GM23248 (cell line): ENCODE data around the gene DNAH9. TPM values are rescaled to one million over a fixed set of nuclear protein-coding genes. Genes with fewer than 3 reads are reported as not detected.

Experiments
- DNase-seq: peaks from one replicate; pipeline ENCODE4 v3.0.0-alpha.2; 2015
- H2AFZ ChIP-seq: fragments of 200-600 bp; sonication (generic); 2 replicates; pipeline ENCODE4 v1.6.1; 2016; ENCODE audit warnings: antibody characterized with exemption
- H3F3A ChIP-seq: fragments of 200-600 bp; sonication (generic); 2 replicates; pipeline ENCODE4 v1.6.1; 2016; ENCODE audit warnings: mild to moderate bottlenecking, antibody characterized with exemption, mixed run types; ENCODE audit not compliant: insufficient read depth
- H3K27ac ChIP-seq: fragments of 200-600 bp; sonication (generic); 2 replicates; pipeline ENCODE4 v1.5.1; 2016; ENCODE audit warnings: mild to moderate bottlenecking
- H3K27me3 ChIP-seq: fragments of 200-600 bp; sonication (generic); replicated peaks from 2 replicates; pipeline ENCODE4 v1.6.1; 2016; ENCODE audit warnings: mild to moderate bottlenecking; ENCODE audit not compliant: insufficient read depth
- H3K36me3 ChIP-seq: fragments of 200-600 bp; sonication (generic); 2 replicates; pipeline ENCODE4 v1.6.1; 2016; ENCODE audit warnings: low read depth, mild to moderate bottlenecking
- H3K4me1 ChIP-seq: fragments of 200-600 bp; sonication (generic); 2 replicates; pipeline ENCODE4 v1.6.1; 2016; ENCODE audit warnings: mild to moderate bottlenecking; ENCODE audit not compliant: insufficient read depth
- H3K4me2 ChIP-seq: fragments of 200-600 bp; sonication (generic); one replicate; pipeline ENCODE4 v1.6.1; 2016; ENCODE audit warnings: mild to moderate bottlenecking; ENCODE audit not compliant: unreplicated experiment
- H3K4me3 ChIP-seq: fragments of 200-600 bp; sonication (generic); 2 replicates; pipeline ENCODE4 v1.5.1; 2016; ENCODE audit warnings: mild to moderate bottlenecking
- H3K79me2 ChIP-seq: fragments of 200-600 bp; sonication (generic); 2 replicates; pipeline ENCODE4 v1.6.1; 2016; ENCODE audit warnings: mild to moderate bottlenecking; ENCODE audit not compliant: insufficient read depth
- H3K9ac ChIP-seq: fragments of 200-600 bp; sonication (generic); 2 replicates; pipeline ENCODE4 v1.6.1; 2016; ENCODE audit warnings: mild to moderate bottlenecking
- H3K9me2 ChIP-seq: fragments of 200-600 bp; sonication (generic); 2 replicates; pipeline ENCODE4 v1.6.1; 2016; ENCODE audit warnings: mixed run types, mild to moderate bottlenecking, moderate library complexity; ENCODE audit not compliant: insufficient read depth
- H3K9me3 ChIP-seq: fragments of 200-600 bp; sonication (generic); one replicate; pipeline ENCODE4 v1.6.1; 2017; ENCODE audit warnings: low read depth
- H4K20me1 ChIP-seq: fragments of 200-600 bp; sonication (generic); 2 replicates; pipeline ENCODE4 v1.6.0; 2016; ENCODE audit not compliant: insufficient read depth
- EZH2 ChIP-seq: fragments of 200-600 bp; sonication (generic); IDR thresholded peaks from 2 replicates; pipeline ENCODE4 v1.6.1; 2018; ENCODE audit warnings: antibody characterized with exemption, mild to moderate bottlenecking; ENCODE audit not compliant: insufficient read depth, poor library complexity, severe bottlenecking
- EZH2phosphoT487 ChIP-seq: fragments of 200-600 bp; sonication (generic); IDR thresholded peaks from 2 replicates; pipeline ENCODE4 v1.6.1; 2018; ENCODE audit warnings: antibody characterized with exemption, moderate library complexity, mild to moderate bottlenecking, low read depth; ENCODE audit not compliant: insufficient read depth
- whole genome bisulfite sequencing, 2 experiments: methylation state at CpG; one replicate each; pipeline ENCODE4 v1.1.6; 2015 to 2017; ENCODE audit warnings: low lambda C conversion rate in 2 of 2, low coverage in 1 of 2; ENCODE audit errors: missing lambda C conversion rate in 2 of 2; 5-methylcytosine and 5-hydroxymethylcytosine counted together
- in situ Hi-C: fragments of 300-500 bp; cut with MboI; formaldehyde crosslinking; loops from 2 replicates; pipeline ENCODE4 v1.15.0; 2020
- polyA plus RNA-seq: library from polyadenylated mRNA; unstranded; fragments of >200 nt; fragmentation: Nextera tagmentation; extraction: Ambion mirVana; gene quantifications from 2 replicates; pipeline ENCODE4 v1.2.1, GENCODE V29; 2016
- total RNA-seq: library from RNA; depleted of rRNA; stranded (reverse); fragments of >200 nt; shearing (Covaris generic); gene quantifications from 2 replicates; pipeline ENCODE4 v1.2.3, GENCODE V29; 2014

Gene DNAH9
- total and polyA plus RNA-seq, 2 experiments from 2014 or later: not detected

DNA sequence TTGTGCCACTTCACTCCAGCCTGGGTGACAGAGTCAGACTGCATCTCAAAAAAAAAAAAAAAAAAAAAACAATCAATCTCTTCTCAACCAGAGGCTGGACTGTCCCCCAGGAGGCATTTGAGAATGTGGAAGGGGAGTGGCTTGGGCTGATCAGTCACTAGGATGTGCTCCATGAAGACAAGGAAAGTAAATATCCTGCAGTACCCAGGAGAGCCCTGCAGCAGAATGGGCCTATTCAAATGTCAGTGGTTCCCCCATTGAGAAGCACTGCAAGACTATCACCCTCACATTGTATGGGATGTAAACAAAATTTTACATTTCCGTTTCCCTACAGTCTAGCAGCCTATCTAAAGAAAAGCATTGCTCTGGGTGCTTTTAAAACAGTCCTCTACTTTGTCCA is 70.3 kb downstream of the DNAH9 start:
- Histone ChIP-seq H3K27ac (no peak overlapping the region), H4K20me1 (no peaks in the 10 kb centered on the region), H3F3A (no peaks in the 10 kb centered on the region), H3K4me2 (no peak overlapping the region), H3K36me3 (no peaks in the 10 kb centered on the region), H3K4me1 (no peaks in the 10 kb centered on the region), H3K9me3 (no peaks in the 10 kb centered on the region), H2AFZ (no peak overlapping the region), H3K9me2 (no peaks in the 10 kb centered on the region), H3K79me2 (no peaks in the 10 kb centered on the region), H3K27me3 (no peaks in the 10 kb centered on the region), H3K9ac (no peak overlapping the region), H3K4me3 (no peak overlapping the region)
- DNase-seq: no peak
- WGBS, 2 experiments: 4 to 5% methylated on average over 1 of the region's 1 CpG
- in situ Hi-C loops: no loop called here
- TF ChIP-seq EZH2: no peak
- TF ChIP-seq EZH2phosphoT487: no peak

DNA sequence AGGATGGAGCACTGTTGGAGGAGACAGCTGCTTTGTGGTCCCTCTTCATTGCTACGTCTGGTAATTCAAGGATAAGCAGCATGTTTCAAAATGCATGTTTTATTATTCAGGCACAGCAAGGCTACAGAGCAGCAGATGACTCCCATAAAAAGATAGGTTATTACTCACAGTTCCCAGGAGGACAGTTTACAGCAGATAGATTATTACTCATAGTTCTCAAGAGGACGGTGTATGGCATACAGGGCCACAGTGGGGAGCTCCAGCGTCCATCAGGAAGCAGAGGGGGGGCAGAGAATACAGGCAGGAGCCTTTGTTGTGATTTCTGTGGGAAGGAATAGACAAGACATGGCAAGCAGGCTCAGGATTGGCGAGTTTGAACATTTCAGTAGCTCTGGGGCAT is 72.9 kb downstream of the DNAH9 start:
- H3K9ac ChIP-seq: no peak overlapping the region

DNA sequence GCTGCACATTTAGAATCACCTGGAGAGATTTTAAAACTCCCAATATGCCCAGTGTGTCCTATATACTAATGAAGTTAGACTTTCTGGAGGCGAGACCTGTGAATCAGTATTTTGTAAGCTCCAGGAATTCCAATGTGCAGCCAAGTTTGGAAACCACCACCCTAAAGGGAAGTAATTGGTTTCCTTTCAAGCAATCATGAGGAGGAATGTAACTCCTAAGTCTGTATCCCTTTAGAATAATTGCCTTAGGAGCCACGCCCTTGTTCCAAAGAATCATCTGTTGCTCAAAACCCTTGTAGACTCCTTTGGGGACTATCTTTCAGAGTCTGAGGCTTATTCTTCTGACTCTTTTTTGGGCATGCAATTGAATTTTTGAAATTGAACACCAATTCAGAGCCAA is 84.4 kb downstream of the DNAH9 start:
- Histone ChIP-seq H2AFZ (no peak overlapping the region), H4K20me1 (no peaks in the 10 kb centered on the region), H3K4me1 (no peaks in the 10 kb centered on the region), H3K27me3 (no peaks in the 10 kb centered on the region), H3K79me2 (no peaks in the 10 kb centered on the region), H3F3A (no peaks in the 10 kb centered on the region), H3K4me2 (no peak overlapping the region), H3K9ac (no peak overlapping the region), H3K27ac (no peak overlapping the region), H3K4me3 (no peak overlapping the region), H3K9me2 (no peaks in the 10 kb centered on the region), H3K9me3 (no peaks in the 10 kb centered on the region), H3K36me3 (no peaks in the 10 kb centered on the region)
- no peak for DNase-seq
- TF ChIP-seq EZH2phosphoT487: no peak
- TF ChIP-seq EZH2: no peak
- WGBS, 2 experiments: 10 to 18% methylated on average over 2 of the region's 2 CpGs
- in situ Hi-C loops: no loop called here

More for the DNA sequence above, 72.9 kb downstream of the DNAH9 start:
- Histone ChIP-seq H3K79me2 (no peaks in the 10 kb centered on the region), H3K36me3 (no peaks in the 10 kb centered on the region), H3K9me3 (no peaks in the 10 kb centered on the region), H3K27me3 (no peaks in the 10 kb centered on the region), H3K4me2 (no peak overlapping the region), H4K20me1 (no peaks in the 10 kb centered on the region), H3K4me3 (no peak overlapping the region), H3K27ac (no peak overlapping the region), H3F3A (no peaks in the 10 kb centered on the region), H3K9me2 (no peaks in the 10 kb centered on the region), H2AFZ (no peak overlapping the region), H3K4me1 (no peaks in the 10 kb centered on the region)
- 3% methylated on average over 4 of the region's 4 CpGs for WGBS, 2 experiments
- TF ChIP-seq EZH2 (no peak), EZH2phosphoT487 (no peak)
- in situ Hi-C loops: no loop called here
- DNase-seq: no peak

DNA sequence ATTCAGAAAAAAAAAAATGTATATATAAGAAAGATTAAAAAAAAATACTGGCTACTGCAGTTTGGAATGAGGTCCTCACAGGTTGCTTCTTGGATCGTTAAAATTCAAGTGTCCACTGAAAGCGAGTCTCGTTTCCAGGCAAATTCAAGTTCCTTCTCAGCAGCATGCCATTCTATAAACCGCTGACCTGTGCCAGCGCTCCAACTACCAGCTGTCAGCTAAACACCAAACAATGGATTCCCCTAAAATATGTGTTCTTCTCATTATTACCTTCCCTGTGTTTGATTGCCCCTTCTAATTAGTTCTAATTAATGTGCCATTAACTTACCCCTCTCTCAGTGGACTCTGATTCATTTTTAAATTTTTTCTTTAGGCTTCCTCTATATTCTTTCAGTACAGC is 92.4 kb downstream of the DNAH9 start:
- H3K4me1 ChIP-seq: no peaks in the 10 kb centered on the region

DNA sequence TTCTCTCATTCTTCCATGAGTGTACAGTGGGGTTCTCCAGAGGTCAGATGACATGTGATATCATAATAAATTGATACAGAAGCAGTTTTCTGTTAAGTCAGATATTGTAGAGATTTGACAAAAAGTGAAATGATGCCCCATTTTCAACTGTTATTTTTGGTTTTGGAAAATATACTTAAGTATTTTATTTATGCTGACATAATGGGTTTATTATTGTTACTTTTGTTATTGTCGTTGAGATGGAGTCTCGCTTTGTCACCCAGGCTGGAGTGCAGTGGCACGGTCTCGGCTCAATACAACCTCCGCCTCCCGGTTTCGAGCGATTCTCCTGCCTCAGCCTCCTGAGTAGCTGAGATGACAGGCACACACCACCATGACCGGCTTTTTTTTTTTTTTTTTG is 94.4 kb downstream of the DNAH9 start:
- no peaks in the 10 kb centered on the region for H3K9me3 ChIP-seq
- no peaks in the 10 kb centered on the region for H3K36me3 ChIP-seq
- H3K27me3 ChIP-seq: no peaks in the 10 kb centered on the region
- no peak overlapping the region for H3K4me3 ChIP-seq
- no peak overlapping the region for H2AFZ ChIP-seq
- 68 to 79% methylated on average over 9 of the region's 9 CpGs for WGBS, 2 experiments
- H3K9ac ChIP-seq: no peak overlapping the region
- H3K27ac ChIP-seq: no peak overlapping the region
- DNase-seq: no peak
- no peaks in the 10 kb centered on the region for H3K79me2 ChIP-seq
- TF ChIP-seq EZH2phosphoT487 (no peak), EZH2 (no peak)
- in situ Hi-C loops: no loop called here
- no peaks in the 10 kb centered on the region for H3K4me1 ChIP-seq
- no peaks in the 10 kb centered on the region for H3K9me2 ChIP-seq
- H3F3A ChIP-seq: no peaks in the 10 kb centered on the region
- H3K4me2 ChIP-seq: no peak overlapping the region
- H4K20me1 ChIP-seq: no peaks in the 10 kb centered on the region

More for the DNA sequence above, 92.4 kb downstream of the DNAH9 start:
- DNase-seq: no peak
- 39 to 49% methylated on average over 5 of the region's 5 CpGs for WGBS, 2 experiments
- Histone ChIP-seq H3K4me3 (no peak overlapping the region), H3K9me3 (no peaks in the 10 kb centered on the region), H3K9ac (no peak overlapping the region), H3K27ac (no peak overlapping the region), H3K27me3 (no peaks in the 10 kb centered on the region), H3K4me2 (no peak overlapping the region), H3K79me2 (no peaks in the 10 kb centered on the region), H3F3A (no peaks in the 10 kb centered on the region), H2AFZ (no peak overlapping the region), H4K20me1 (no peaks in the 10 kb centered on the region), H3K9me2 (no peaks in the 10 kb centered on the region), H3K36me3 (no peaks in the 10 kb centered on the region)
- in situ Hi-C loops: no loop called here
- TF ChIP-seq EZH2phosphoT487 (no peak), EZH2 (no peak)
